ENCODE results near the gene IL1RAP. TPM values are rescaled to one million over a fixed set of nuclear protein-coding genes. Genes with fewer than 3 reads are reported as not detected.

IL1RAP gene
- total RNA-seq, 1 experiment from 2014 or later = 6.4 TPM

- no peaks in the 10 kb centered on the region for H3K27me3 ChIP-seq
- DNase-seq = no peak
- H3K36me3 ChIP-seq = peaks cover 18% of the 10 kb centered on the region
- peaks cover 8% of the 10 kb centered on the region for H3K9me3 ChIP-seq
- H3K4me3 ChIP-seq = no peak overlapping the region
These were observed 39.3 kb downstream of the IL1RAP start for GRCh38 chr3:190552969-190553759.

- no peak overlapping the region for H3K4me3 ChIP-seq
- peaks cover 8% of the 10 kb centered on the region for H3K9me3 ChIP-seq
- H3K27me3 ChIP-seq = no peaks in the 10 kb centered on the region
These were observed 40.3 kb downstream of the IL1RAP start for GRCh38 chr3:190554197-190554596.

GRCh38 chr3:190556351-190556750, 42.5 kb downstream of the IL1RAP start:
- Histone ChIP-seq H3K27me3 (no peaks in the 10 kb centered on the region), H3K36me3 (peaks cover 18% of the 10 kb centered on the region; the same call in 1 of the 2 replicates), H3K9me3 (peaks cover 5% of the 10 kb centered on the region), H3K4me3 (no peak overlapping the region)
- DNase-seq = no peak

More at GRCh38 chr3:190554197-190554596, 40.3 kb downstream of the IL1RAP start:
- H3K36me3 ChIP-seq = peaks cover 18% of the 10 kb centered on the region
- no peak for DNase-seq

GRCh38 chr3:190557296-190557695, 43.4 kb downstream of the IL1RAP start:
- DNase-seq = no peak
- H3K27me3 ChIP-seq = no peaks in the 10 kb centered on the region
- H3K9me3 ChIP-seq = peaks cover under 1% of the 10 kb centered on the region; the same call in 1 of the 2 replicates
- H3K4me3 ChIP-seq = no peak overlapping the region
- H3K36me3 ChIP-seq = peaks cover 13% of the 10 kb centered on the region; the same call in 1 of the 2 replicates

GRCh38 chr3:190558316-190558715, 44.4 kb downstream of the IL1RAP start:
- no peak for DNase-seq
- Histone ChIP-seq H3K27me3 (no peaks in the 10 kb centered on the region), H3K9me3 (no peaks in the 10 kb centered on the region; the same call in 1 of the 2 replicates), H3K4me3 (no peak overlapping the region), H3K36me3 (peaks cover 10% of the 10 kb centered on the region; the same call in 1 of the 2 replicates)

- H3K9me3 ChIP-seq = no peaks in the 10 kb centered on the region; the same call in 1 of the 2 replicates
- H3K4me3 ChIP-seq = no peak overlapping the region
- peaks cover 10% of the 10 kb centered on the region; the same call in 1 of the 2 replicates for H3K36me3 ChIP-seq
- H3K27me3 ChIP-seq = no peaks in the 10 kb centered on the region
- no peak for DNase-seq
These were observed 44.9 kb downstream of the IL1RAP start for GRCh38 chr3:190558796-190559195.

GRCh38 chr3:190560013-190560895, 46.4 kb downstream of the IL1RAP start:
- no peaks in the 10 kb centered on the region; the same call in 1 of the 2 replicates for H3K9me3 ChIP-seq
- H3K4me3 ChIP-seq = no peak overlapping the region
- DNase-seq = no peak
- peaks cover 12% of the 10 kb centered on the region for H3K36me3 ChIP-seq
- no peaks in the 10 kb centered on the region for H3K27me3 ChIP-seq

- Histone ChIP-seq H3K27me3 (no peaks in the 10 kb centered on the region), H3K4me3 (no peak overlapping the region), H3K9me3 (peaks cover 8% of the 10 kb centered on the region), H3K36me3 (peaks cover 13% of the 10 kb centered on the region)
- no peak for DNase-seq
These were observed 49.1 kb downstream of the IL1RAP start for GRCh38 chr3:190562866-190563510.

- no peaks in the 10 kb centered on the region for H3K27me3 ChIP-seq
- peaks cover 8% of the 10 kb centered on the region for H3K9me3 ChIP-seq
- no peak overlapping the region for H3K4me3 ChIP-seq
- peaks cover 13% of the 10 kb centered on the region for H3K36me3 ChIP-seq
- no peak for DNase-seq
These were observed 50.3 kb downstream of the IL1RAP start for GRCh38 chr3:190564175-190564574.

GRCh38 chr3:190566043-190566933, 52.4 kb downstream of the IL1RAP start:
- Histone ChIP-seq H3K36me3 (peaks cover 16% of the 10 kb centered on the region), H3K27me3 (no peaks in the 10 kb centered on the region), H3K4me3 (no peak overlapping the region), H3K9me3 (peaks cover 8% of the 10 kb centered on the region)
- peak; percentile 97 for DNase-seq

GRCh38 chr3:190568036-190568435, 54.2 kb downstream of the IL1RAP start:
- H3K36me3 ChIP-seq = peaks cover 16% of the 10 kb centered on the region
- no peak for DNase-seq
- no peak overlapping the region for H3K4me3 ChIP-seq
- H3K27me3 ChIP-seq = no peaks in the 10 kb centered on the region
- peaks cover 8% of the 10 kb centered on the region for H3K9me3 ChIP-seq

GRCh38 chr3:190574473-190574872, 60.6 kb downstream of the IL1RAP start:
- Histone ChIP-seq H3K9me3 (no peaks in the 10 kb centered on the region), H3K36me3 (0 out of 2 replicates have a peak, but pooled peaks cover 2% of the 10 kb centered on the region), H3K27me3 (no peaks in the 10 kb centered on the region), H3K4me3 (no peak overlapping the region)
- no peak for DNase-seq

- H3K36me3 ChIP-seq = no peaks in the 10 kb centered on the region
- no peaks in the 10 kb centered on the region for H3K9me3 ChIP-seq
- no peak for DNase-seq
- H3K27me3 ChIP-seq = no peaks in the 10 kb centered on the region
- no peak overlapping the region for H3K4me3 ChIP-seq
These were observed 61.7 kb downstream of the IL1RAP start for GRCh38 chr3:190575437-190576185.

GRCh38 chr3:190577225-190577624, 63.3 kb downstream of the IL1RAP start:
- Histone ChIP-seq H3K36me3 (no peaks in the 10 kb centered on the region), H3K27me3 (no peaks in the 10 kb centered on the region), H3K4me3 (no peak overlapping the region), H3K9me3 (no peaks in the 10 kb centered on the region)
- DNase-seq = no peak

- no peak for DNase-seq
- H3K4me3 ChIP-seq = no peak overlapping the region
- H3K9me3 ChIP-seq = no peaks in the 10 kb centered on the region
- H3K36me3 ChIP-seq = no peaks in the 10 kb centered on the region
- H3K27me3 ChIP-seq = no peaks in the 10 kb centered on the region
These were observed 65.7 kb downstream of the IL1RAP start for GRCh38 chr3:190579514-190580137.

Data from MG63 (cell line).